HG02642 (cell line): Measurements from ENCODE around the gene FILIP1L.
"Not testable (repeated sequence)": the region's sequence is repeated elsewhere in the genome, so short reads cannot be mapped to it uniquely, and the experiment has no call there.

Source experiments
- ATAC-seq: cut with Tn5 transposase; IDR thresholded peaks from one replicate; pipeline ENCODE4 v1.9.1; 2021; ENCODE audit warnings: mild to moderate bottlenecking; ENCODE audit not compliant: unreplicated experiment, poor library complexity

FILIP1L gene

DNA sequence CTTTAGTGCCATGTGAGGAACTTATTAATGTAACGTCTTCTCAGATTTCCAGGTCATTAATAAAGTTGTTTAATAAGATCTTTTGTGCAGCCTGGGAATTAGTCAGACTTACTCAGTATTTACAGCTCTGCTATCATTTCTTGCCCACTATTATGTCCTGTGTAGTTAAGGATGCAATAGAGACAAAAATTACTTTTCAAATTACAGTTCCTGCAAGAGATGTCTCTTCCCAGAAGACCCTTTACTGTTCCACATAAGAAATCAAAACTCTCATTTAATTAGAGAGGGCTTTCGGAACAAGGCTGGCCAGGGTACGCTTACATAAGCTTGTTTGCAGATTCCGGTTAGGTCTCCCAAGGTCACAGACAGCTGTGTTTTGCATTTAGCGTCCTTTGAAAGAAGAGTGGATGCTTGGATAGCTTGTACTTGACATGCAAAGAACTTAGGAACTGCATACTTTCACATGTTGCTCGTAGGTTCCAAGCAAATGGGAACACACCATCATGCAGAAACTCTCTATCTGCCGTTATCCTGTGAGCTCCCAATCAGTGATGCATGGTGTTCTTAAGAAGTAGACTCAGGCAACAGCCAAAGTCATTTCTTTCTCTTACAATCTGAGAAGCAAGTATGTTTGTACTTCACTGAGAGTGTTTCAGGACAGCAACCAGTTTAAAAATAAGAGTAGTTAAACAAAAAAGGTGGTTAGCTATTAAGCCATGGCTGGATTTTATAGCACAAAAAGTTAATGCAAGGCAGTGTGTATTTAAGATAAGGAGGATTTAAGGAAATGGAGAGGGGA, 37.4 kb downstream of the FILIP1L start:
- no peak for ATAC-seq

DNA sequence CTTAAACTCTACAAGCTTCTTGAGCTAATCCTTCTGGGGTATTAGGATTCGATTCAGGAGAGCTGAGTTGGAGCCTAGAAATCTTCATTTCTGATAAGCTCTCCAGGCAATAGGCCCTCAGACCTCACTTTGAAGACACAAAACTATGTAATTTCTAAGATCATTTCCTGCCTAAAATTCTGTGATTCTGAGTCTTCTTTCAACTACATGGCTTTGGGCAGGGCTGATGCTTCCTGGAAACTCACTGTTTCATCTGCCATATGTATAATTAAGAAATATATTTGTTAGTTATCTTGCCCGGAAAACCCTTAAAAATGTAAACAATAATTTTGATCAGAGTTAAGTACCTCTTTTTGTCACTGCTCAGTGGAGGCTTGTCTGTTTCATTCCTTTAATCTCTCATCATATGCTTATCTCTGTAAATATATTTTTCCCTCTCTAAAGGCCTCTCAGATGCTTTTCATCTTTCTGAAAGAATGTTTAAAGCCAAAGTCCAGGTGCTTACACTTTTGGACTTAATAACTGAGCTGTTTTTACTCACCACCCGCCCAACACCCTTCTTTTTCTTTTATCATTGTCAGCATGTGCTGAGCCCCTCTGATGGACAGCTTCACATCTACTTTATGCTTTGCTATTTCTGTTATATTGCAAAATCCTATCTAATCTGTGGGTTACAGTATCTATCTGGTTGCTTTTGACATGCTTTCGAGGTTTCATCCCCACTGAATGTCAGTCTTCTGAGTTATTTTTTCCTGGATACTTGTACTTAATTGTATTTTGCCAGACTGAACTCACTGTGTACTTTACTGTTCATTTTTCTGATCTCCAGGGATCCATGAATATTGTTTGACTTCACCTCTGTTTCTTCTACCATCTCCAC, 38.2 kb downstream of the FILIP1L start:
- ATAC-seq, result no peak

DNA sequence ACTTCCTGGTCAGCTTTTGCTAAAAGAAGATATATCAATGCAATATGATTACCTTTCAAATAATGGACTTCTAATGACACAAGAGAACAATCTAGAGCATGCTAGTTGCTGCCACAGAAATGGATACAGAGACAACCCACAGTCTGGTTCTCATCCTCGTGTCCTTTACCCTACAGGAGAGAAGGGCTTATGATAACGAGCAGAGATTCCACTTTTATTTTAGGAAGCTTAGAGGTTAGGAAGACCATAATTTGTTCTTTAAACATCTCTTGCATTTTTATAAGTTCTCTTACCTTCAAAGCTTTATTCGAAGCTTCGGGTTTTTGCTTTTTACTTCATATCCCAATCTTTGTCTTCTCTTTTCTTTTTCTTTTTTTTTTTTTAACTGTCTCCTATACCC, 39.1 kb downstream of the FILIP1L start:
- ATAC-seq, result no peak

DNA sequence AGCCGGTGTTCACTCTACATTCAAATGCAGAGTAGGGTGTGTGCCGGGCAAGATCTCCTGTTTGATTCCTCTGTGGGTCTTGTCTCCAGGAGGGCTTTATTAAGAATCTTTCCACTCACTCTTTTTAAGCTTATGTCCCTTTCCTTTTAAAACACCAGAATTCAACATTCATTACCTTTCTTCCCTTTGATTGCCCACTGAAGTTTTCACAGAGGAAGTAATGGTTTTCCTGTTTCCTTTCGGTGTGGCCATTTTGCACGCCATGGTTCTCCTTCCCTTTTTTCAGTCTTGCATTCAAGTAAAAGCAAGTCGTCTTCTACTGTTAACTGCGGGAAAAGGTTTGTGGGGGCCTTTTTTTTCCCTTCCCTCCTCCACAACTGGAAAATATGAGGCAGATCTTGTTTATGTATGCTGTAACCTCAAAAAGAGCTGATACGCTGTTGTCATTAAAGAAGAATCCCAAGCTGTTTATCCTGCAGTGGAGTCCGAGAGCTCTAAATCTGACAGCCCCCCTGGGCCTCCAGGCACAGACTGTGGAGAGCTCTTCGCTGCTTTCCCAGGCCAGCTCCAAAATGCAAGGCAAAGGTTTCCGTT, 40.5 kb downstream of the FILIP1L start:
- peak; percentile 47 for ATAC-seq

DNA sequence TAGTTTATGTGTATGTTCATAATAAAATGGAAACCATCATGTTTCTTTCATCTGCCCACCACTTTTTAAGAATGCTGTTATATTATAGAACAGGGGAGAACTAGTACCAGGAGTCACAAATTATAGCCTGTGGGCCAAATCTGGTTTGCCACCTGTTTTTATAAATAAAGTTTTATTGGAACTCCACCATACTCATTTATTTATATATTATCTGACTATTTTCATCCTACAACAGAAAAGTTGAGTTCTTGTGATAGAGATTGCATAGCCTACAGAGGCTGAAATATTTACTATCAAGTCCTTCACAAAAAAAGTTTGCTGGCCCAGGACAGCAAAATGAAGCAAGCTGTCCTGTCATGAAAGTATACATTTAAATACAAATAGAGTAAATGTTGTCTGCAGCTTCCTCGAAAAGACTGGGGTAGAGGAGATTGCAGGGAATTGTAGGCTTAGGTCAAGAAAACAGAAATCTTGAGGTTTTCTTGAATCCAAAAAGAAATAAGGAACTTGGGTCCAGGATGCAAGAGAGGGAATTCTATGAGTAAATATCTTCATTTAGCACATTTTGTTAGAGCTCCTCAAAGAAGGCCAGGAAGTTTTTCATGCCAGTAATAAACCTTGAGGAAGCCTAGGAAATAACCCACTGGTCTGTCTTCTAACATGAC, 41.1 kb downstream of the FILIP1L start:
- no peak for ATAC-seq

DNA sequence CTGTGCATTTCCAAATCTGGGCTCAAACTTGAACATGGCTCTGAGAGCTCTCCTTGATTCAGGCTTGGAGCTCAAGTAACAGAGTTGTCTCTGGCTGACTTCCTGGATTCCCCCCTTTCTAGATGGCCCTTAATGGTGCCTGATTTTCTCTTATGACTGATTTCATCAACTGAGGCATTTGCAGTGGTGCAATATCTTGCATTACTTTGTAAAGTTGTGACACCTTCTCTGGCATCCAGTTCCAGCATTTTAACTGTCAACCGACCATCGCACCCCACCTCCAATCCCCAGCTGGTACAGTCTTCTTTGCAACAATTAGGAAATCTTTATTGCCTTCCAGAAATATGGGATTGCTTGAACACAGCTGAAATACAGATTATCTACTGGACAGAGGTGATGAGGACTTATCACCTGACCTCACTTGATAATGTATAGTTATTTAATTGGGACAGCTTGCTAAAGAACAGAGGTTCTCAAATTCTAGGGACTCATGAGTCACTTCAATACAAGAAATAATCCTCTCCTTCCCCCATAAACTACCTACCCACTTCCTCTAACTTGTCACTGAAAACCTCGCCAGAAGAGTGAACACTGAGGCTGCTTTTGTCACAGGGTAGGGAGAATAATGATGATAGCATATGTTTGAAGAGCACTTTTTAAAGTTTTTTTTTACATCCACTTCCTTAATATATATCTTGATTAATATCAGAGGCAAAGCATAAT, 41.8 kb downstream of the FILIP1L start:
- peak; percentile 33 for ATAC-seq

DNA sequence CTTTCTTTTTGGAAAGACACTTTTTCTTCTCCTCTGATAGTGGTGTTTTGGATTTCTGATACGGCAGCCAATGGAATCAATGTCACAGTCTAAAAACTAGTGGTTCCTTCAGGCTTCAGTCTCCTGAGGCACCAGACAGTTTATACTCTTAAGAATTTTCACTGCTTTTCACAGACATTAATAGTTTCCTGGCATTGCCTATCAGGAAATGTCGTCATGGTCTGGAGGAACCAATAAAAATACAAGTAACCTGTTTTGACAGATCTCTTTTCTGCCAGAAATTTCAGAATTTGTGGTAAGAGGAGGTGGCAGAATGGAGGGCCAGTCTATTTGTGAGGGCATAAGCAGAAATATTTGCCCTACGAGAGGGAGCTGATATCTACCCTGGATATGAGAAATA, 44.8 kb downstream of the FILIP1L start:
- no peak for ATAC-seq

DNA sequence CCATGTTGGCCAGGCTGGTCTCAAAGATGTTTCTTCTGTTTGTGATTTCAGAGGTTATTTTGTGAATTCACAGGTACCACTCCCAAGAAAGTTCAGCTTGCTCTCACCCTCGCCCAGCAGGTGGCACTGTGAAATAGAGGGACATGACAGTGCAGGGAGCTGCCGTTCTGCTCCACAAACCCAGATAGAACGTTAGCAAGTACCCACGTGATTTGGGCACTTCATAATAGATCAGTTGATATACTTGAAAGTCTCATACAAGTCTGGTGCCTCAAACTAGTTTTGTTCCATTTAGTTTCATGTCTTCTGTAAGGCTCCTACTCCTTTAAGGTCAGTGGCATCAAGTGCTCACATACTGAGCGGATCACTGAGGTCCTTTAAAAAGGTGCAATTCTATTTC, 45.5 kb downstream of the FILIP1L start:
- ATAC-seq, result peak; percentile 72

DNA sequence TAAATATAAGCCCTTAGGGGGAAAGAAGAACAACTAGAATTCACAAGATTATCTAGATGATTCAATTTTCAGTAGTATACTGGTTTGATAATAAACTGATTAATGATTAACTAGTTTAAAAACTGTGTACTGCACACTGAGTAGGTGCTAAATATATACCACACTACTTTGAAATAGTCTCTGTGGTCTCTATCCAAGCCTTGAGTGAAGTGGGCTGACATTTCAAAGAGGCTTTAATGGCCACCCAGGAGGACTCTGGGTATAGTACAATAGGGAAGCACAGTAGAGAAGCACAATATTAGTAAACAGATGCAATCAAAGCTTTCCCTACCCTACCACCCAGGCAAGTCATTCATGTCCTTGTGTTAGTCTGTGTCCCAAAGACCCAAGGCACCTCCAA, 46.7 kb downstream of the FILIP1L start:
- ATAC-seq, result no peak

DNA sequence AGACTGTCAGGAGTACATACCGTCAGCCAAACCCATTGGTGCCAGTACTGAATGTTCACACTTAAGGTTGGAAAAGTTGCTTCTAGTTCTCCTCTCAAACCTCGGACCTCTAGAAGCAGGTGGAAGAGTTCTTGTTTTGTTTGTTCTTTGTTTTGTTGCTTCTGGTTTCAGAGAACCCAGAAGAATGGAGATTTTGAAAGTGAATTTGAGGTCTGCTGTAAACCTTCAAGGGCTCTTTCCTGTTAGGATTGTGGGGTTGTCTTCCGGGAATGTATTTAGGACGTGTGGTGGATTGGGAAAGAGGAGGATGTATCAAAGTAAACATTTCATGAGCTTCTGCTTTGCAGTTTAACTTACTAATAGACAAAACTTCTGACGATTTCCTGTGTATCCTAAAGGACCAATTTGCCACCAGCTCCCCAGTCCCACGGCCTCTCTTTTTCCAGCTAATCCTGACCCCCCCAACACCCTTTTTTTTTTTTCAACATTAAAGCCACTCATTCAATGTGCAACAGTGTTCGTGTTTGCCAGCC, 50.3 kb downstream of the FILIP1L start:
- no peak for ATAC-seq

DNA sequence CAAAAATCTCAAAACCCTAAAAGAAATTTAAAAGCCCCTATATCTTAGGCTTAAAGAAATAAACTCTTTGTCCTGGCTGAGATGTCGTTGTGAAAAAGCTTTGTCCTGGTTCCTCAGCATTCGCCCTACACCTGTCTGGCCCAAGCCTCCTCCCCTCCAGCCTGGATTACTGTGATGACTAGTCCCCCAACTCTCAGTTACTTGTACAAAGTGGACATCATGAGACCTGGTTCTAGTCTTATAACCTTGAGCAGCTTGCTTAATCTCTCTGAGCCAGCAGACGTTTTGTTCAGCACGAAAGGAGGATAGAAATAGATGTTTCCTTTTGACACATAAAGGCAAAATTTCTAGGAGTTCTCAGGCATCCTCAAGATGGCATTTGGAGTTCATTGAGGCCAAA, 51.6 kb downstream of the FILIP1L start:
- ATAC-seq, result no peak

DNA sequence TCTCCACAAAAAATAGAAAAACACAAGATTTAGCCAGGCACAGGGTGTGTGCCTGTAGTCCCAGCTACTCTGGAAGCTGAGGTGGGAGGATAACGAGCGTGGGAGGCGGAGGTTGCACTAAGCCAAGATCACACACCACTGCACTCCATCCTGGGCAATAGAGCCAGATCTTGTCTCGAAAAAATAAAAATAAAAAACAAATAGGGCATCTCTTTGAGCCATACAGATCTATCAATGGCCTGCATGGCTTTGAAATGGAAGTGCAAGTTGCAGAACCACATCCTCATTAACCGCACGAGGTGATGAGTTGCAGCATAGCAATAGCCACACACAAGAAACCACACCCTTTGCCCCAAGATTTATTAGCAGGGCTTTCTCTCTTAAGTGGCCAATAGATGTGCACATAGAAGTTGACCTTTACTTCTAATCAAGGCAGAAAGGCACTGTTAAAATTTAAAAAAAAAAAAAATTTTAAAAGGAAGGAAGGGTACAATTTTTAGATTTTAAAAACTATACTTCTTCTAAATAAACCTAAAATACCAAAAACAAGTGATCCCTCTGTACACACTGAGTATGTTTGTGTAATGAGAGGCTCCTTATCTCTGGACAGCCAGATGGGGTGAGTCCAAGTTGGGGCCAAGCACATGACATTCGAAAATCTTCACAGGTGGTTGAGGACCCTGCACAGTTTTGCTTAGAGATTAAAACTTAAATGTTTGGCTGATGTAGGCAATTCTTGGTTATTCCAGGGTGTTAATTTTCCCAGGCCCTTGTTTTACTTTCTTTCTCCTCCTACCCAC, 53.4 kb downstream of the FILIP1L start:
- no peak for ATAC-seq

DNA sequence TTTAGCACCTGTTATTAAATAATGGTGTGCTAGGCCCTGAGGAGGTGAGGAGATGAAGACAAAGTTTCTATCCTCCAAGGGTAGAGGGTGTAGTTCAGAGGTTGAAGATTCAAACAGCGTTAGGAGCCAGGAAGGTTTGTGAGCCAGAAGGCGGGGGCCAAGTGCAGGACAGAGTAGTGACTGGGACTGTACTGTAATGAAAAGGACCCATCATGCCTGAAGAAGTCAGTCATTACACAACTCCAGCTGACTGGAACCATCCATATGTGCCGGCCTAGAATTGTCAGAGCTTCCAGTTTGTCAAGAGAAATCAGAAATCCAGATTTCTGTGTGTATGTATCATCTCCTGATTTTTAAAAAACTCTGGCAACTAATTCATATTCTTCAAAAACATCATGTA, 54.8 kb downstream of the FILIP1L start:
- no peak for ATAC-seq

DNA sequence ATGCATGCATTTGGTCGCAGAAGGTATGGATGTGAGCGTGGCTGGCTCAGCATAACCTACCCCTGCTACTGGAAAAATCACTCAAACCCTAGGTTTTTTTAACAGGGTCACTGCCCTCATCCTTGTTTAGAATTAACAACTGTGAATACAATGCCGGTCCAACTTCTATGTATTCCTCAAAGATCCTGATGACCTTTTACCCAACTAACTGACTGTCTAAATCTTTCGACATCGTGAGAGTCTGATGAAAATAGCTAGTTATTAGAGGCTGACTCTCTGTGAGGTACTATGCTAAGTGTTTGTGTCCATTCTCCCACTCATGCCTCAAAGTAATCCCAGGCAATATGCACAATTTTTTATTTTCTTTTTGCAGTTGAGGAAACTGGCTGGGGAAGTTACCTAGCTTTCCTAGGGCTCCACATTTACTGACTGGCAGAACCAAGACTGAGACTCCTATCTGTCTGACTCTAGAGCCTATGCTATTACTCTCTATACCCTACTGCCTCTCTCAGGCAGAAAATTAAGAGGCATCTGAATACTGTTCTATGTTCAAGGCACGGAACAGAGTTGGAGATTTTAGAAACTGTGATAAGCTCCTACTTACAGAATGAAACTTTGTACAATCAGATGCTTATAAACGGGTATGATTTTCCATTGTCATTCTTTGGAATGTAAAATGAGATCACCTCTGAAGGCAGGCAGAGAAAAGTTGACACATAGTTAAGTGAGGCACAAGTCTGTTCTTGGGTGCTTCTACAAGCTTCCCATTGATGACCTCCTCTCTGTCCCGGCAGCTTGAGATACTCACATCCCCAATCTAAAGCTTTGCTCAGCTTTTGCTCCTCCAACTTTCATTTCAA, 56.4 kb downstream of the FILIP1L start:
- ATAC-seq, result no peak

DNA sequence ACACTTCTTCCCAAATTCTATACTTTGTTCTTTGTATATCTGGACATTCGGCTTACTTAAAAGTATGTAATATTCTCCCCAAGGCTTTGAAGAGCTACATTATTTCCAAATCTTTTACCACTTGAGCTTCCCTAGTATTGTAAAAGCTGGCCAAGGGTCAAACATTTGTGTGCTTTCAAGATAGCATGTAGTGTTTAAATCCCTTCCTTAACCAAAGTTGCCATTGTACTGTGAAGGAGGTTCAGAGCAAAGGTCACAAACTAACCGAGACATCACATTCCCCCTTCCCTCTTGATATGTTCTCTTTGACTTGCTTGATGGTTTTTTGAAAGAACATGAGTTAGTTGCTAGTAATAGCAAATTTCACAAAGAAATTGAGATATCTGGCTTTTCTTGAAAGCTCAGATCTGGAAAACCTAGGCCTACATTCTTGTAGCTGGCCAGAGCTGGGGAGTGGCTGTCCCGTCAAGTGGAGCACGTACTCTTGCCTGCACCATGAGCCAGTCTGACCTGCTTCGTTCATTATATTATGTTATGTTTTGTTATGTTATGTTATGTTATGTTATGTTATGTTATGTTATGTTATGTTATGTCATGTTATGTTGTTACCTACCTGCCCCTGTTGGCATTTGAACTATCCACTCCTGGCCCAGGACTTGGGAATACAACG, 60.2 kb downstream of the FILIP1L start:
- no peak for ATAC-seq

DNA sequence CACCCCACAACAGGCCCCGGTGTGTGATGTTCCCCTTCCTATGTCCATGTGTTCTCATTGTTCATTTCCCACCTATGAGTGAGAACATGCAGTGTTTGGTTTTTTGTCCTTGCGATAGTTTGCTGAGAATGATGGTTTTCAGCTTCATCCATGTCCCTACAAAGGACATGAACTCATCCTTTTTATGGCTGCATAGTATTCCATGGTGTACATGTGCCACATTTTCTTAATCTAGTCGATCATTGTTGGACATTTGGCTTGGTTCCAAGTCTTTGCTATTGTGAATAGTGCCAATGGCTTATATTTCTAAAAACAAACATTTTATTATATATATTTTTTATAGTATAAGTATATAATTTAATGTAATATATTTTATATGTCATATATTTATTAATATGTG, 62.8 kb downstream of the FILIP1L start:
- ATAC-seq, result not testable (repeated sequence)

DNA sequence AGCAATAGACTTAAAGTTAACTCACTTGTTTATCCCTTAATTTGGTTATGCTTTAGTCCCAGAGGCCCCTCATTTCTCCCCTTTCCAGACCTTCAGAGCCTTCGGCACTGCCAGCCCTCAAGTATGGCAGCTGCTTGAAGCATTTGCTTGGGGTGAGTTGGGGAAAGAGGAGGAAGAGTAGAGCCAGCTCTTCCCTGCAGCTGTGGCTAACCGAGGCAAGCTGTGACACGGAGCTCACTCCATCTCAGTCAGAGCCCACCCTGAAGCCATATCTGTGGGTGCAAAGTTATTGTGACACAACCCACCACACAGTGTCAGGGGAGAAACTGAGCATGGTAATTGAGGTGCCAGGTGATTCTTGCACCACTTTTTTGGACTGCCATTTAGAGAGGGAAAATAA, 66.1 kb downstream of the FILIP1L start:
- ATAC-seq, result no peak
